ENCODE results near the gene RERE. TPM values are rescaled to one million over a fixed set of nuclear protein-coding genes. Genes with fewer than 3 reads are reported as not detected.

Gene RERE
- total and polyA plus RNA-seq, 12 donors, result 33.4 to 146 (median 72.7) TPM

GRCh38 chr1:8745749-8746390 lies 71.6 kb downstream of the RERE start:
- Histone ChIP-seq H3K27ac (peak overlapping the region in 3 of 5 donors; percentile 10 to 23 (median 15)), H3K36me3 (replicated peaks in 1 of 2) (no peaks in the 10 kb centered on the region), H3K4me3 (no peak overlapping the region), H3K4me1 (replicated peaks in 1 of 2) (peaks cover 10 to 15% of the 10 kb centered on the region in 2 donors), H3K27me3 (no peaks in the 10 kb centered on the region), H3K9me3 (replicated peaks in 1 of 3) (no peaks in the 10 kb centered on the region)
- DNase-seq, result no peak
- TF ChIP-seq CTCF (IDR thresholded peaks at IDR 0.05) (no peak), POLR2A (IDR thresholded peaks at IDR 0.05) (no peak)
- 76 to 81% (median 77%) methylated on average over 6 of the region's 6 CpGs for WGBS, 4 donors
- intact Hi-C loops (cut with DNase I), result no loop called here

GRCh38 chr1:8745346-8745745 lies 72.1 kb downstream of the RERE start:
- Histone ChIP-seq H3K4me1 (replicated peaks in 1 of 2) (peaks cover 10 to 15% of the 10 kb centered on the region in 2 donors), H3K4me3 (no peak overlapping the region), H3K27me3 (no peaks in the 10 kb centered on the region), H3K27ac (peak overlapping the region in 3 of 5 donors; percentile 10 to 23 (median 15)), H3K36me3 (replicated peaks in 1 of 2) (no peaks in the 10 kb centered on the region), H3K9me3 (replicated peaks in 1 of 3) (no peaks in the 10 kb centered on the region)
- TF ChIP-seq CTCF (IDR thresholded peaks at IDR 0.05), result no peak
- intact Hi-C loops (cut with DNase I), result no loop called here
- WGBS, 4 donors, result 90 to 93% (median 92%) methylated on average over 6 of the region's 6 CpGs
- DNase-seq, result no peak

GRCh38 chr1:8742022-8742924 lies 75.2 kb downstream of the RERE start:
- no peaks in the 10 kb centered on the region for H3K36me3 ChIP-seq (replicated peaks in 1 of 2)
- no peaks in the 10 kb centered on the region for H3K9me3 ChIP-seq (replicated peaks in 1 of 3)
- H3K4me3 ChIP-seq, result no peak overlapping the region
- 89 to 99% (median 96%) methylated on average over 6 of the region's 6 CpGs for whole genome bisulfite sequencing, 4 donors
- no peak for DNase-seq
- TF ChIP-seq POLR2A (IDR thresholded peaks at IDR 0.05), result no peak
- no peak overlapping the region for H3K27ac ChIP-seq
- H3K4me1 ChIP-seq (replicated peaks in 1 of 2), result peaks cover 10 to 17% of the 10 kb centered on the region in 2 donors
- no peaks in the 10 kb centered on the region for H3K27me3 ChIP-seq
- intact Hi-C loops (cut with DNase I), result no loop called here

- Histone ChIP-seq H3K27ac (no peak overlapping the region), H3K4me3 (no peak overlapping the region), H3K9me3 (replicated peaks in 1 of 3) (no peaks in the 10 kb centered on the region), H3K27me3 (no peaks in the 10 kb centered on the region), H3K4me1 (replicated peaks in 1 of 2) (peaks cover 11% of the 10 kb centered on the region in 2 donors), H3K36me3 (replicated peaks in 1 of 2) (no peaks in the 10 kb centered on the region)
- TF ChIP-seq POLR2A (IDR thresholded peaks at IDR 0.05) (no peak), CTCF (IDR thresholded peaks at IDR 0.05) (no peak)
- intact Hi-C loops (cut with DNase I), result no loop called here
- peak in 1 of 7 donors; percentile 19 for DNase-seq
These were observed 77.4 kb downstream of the RERE start for GRCh38 chr1:8740034-8740449.

All from adrenal gland (tissue), 12 donors.